Effector CD4-positive, alpha-beta T cell (primary cell): ENCODE data around the gene UBE2E1.

Source experiments
- DNase-seq: peaks from one replicate; pipeline ENCODE4 v3.0.0-alpha.2; 2020
- total RNA-seq: gene quantifications from one replicate; lab custom pipeline; 2026; lab: John Stamatoyannopoulos, UW

Gene UBE2E1
- 18.6 reads per million, percentile 45 among the genes with 10 or more reads in this experiment for total RNA-seq

GRCh38 chr3:23805633-23806533, at the start of gene UBE2E1:
Gene UBE2E1 (plus strand): TSS chr3:23805955. CDS start chr3:23807270, 1,315 bp downstream.
- peak; percentile 63 for DNase-seq

DNA sequence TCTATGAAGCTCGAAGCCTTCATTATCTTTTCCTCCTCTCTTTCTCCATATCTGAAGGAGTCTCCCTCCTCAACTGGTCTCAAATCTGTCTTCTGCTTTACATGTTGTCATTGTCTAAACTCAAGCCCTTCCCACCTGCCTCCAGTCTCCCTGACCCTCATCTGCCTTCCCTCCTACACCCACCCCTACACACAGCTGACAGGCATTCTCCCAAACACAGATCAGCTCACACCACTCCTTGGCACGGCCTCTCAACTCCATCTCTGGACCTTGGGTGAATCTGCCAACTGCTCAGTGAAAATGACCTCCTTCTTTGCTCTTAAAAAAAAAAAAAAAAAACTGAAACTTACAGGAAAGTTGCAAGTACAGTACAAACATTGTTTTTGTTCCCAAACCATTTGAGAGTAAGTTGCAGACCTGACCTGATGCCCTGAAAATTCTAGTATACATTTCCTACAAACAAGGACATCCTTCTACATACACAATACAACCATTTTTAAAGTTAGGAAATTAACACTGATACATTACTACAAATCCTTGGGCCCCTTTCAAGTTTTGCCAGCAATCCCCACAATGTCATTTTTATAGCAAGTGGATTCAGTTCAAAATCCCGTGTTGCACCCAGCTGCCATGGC, 49.4 kb upstream of the UBE2E1 start:
- no peak for DNase-seq

GRCh38 chr3:23758253-23758838, 47.4 kb upstream of the UBE2E1 start:
- DNase-seq: no peak

- no peak for DNase-seq
Measured at GRCh38 chr3:23760325-23760724, 45.4 kb upstream of the UBE2E1 start.

GRCh38 chr3:23760871-23761373, 44.8 kb upstream of the UBE2E1 start:
- DNase-seq: no peak

DNA sequence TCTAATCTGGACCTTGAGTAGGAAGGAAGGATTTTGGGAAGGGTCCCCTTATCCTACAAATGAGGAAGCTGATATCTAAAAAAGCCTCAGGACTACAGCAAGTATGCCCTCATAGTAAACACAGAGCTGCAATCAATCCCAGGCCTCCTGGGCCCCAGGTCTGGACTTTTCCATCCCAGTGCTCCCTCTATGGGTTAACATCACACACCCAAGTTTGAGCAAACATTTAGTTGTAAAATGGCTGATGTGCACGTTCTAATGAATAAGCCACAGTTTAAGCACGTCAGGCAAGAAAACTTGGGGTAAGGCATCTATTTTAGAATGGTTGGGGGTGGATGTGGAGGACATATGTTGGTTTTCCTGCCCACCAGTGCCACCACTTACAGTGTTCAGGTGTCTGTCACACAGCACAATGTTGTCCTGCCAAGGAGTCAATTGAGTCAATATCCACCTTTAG, 44.3 kb upstream of the UBE2E1 start:
- no peak for DNase-seq

GRCh38 chr3:23762214-23762613, 43.5 kb upstream of the UBE2E1 start:
- DNase-seq: no peak

DNA sequence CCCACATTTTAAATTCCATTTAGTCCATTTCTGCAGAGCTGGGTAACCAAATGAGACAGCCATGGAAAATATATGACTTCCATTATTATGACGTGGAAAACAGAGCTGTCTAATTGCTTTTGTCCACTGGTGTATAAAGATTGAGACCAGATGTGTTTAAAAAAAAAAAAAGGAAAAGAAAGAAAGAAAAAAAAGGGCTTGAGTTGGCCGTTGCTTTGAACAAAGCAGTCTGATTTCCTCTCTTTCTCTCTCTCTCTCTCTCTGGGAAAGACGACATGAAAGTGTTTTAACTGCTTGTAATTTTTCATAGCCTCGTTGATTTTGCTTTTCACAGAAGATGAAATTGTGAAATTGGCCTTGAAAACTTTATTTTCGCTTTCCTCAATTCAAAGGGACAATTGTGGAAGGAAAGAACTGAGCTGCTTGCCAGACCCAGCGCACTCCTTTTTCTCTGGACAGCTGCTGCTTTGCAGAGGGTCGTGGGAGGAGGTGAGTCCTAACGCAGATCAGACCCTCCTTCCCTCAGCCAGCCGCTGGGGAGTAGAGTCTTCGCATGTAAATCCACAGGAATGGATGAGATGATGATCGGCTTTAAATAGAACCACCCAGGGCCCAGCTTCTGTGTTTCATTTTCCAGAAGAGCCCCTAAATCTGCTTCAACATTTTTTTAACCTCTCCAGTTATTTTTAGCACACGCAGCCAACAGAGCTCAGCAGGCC, 42.8 kb upstream of the UBE2E1 start:
- DNase-seq: no peak

- no peak for DNase-seq
Measured at GRCh38 chr3:23764407-23764806, 41.3 kb upstream of the UBE2E1 start.

- no peak for DNase-seq
Measured at GRCh38 chr3:23767546-23767945, 38.2 kb upstream of the UBE2E1 start.

DNA sequence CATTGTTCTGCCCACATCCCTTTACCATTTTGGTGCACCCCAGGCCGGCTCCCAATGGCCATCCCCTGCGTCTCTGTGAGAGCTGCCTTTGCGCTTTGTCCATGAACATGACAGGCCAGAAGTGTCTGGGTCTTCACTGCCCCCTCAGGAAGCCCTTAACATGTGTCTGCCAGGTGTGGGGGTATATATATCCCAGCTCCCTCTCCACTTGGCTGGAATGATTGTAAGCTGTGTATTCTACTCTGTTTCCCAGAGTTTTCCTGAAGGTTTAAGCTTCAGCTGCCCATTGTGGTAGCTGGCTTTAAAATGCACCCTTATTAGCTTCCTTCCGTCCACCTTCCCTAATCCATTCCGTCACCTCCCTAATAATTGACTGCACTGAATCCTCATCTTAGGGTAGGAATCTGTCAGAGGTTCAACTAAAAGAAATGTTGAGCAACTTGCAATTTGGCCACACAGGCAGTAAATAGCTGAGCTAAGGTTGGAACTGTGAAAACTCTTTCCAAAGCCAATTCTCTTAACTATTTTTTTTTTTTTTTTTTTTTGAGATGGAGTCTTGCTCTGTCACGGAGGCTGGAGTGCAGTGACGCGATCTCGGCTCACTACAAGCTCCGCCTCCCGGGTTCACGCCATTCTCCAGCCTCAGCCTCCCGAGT, 30.4 kb upstream of the UBE2E1 start:
- DNase-seq: no peak

GRCh38 chr3:23776352-23776891, 29.3 kb upstream of the UBE2E1 start:
- no peak for DNase-seq

- no peak for DNase-seq
Measured at GRCh38 chr3:23778446-23778845, 27.3 kb upstream of the UBE2E1 start.

DNA sequence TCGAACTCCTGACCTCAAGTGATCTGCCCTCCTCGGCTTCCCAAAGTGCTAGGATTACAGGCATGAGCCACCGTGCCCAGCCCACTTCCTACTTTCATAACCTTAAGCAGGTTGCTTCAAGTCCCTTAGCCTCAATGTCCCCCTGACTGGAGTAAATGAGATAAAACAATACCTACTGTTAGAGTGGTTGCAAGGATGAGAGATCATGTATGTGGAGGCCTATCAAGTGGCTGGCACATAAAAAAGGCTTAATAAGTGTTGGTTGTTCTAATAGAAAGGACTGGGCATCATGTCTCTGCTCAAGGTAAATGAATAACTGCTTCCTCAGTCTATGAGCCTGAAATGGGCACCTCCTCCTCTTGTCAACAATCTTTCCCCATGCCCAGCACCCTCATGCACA, 25.9 kb upstream of the UBE2E1 start:
- DNase-seq: no peak

GRCh38 chr3:23781051-23781450, 24.7 kb upstream of the UBE2E1 start:
- DNase-seq: no peak

DNA sequence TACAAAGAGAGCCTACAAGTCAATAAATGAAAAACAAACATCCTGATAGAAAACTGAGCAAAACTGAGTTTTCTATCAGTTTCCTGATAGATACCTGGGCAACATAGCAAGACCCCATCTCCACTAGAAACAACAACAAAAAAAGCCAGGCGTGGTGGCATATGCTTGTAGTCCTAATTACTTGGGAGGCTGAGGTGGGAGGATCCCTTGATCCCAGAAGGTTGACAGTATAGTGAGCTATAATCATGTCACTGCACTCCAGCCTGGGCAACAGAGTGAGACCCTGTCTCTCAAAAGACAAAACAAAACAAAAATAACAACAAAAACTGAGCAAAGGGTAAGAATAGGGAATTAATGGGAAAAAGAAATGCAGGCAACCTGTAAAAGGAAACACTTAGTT, 23.9 kb upstream of the UBE2E1 start:
- no peak for DNase-seq

DNA sequence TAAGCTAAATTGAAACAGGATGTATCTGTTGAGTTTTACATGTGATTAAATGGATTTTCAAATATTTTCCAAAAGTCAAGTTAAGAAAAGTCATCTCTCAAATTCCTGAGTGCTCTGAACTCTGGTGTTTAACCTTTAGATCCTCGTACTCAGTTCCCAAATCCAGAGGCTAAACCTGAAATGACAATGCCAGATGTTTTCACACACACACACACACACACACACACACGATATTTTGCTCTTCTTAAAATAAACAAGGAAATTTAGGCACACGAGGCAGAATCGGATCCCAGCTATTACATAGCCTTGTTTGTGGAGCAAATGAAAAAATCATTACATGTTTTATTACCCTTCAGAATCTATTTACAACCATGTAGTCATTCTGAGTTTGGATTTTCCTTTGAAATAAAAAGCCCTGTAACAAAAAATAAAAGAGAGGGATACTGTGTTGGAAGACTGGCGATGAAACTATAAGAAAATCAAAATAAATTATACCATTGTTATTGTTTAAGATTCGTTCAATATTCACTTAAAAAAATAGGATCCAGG, 20.6 kb upstream of the UBE2E1 start:
- DNase-seq: no peak

DNA sequence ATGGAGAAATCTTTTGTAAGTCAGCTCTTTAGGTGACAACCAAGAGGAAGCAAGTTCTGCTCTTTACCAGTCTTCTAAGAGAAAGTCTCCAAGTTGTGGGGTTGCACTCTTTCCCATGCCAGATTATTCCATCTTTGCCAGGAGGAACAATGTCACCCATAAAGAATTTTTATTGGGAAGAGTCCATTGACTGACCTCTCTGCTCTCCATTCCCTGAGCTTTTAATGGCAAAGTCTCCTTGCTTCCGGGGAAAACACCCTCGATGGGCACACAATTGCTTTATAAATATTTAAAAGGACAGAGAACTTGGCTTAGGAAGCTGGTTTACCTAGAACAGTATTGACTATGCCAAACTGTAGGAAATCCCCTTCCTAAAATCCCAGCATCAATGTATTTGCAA, 19.9 kb upstream of the UBE2E1 start:
- DNase-seq: no peak

DNA sequence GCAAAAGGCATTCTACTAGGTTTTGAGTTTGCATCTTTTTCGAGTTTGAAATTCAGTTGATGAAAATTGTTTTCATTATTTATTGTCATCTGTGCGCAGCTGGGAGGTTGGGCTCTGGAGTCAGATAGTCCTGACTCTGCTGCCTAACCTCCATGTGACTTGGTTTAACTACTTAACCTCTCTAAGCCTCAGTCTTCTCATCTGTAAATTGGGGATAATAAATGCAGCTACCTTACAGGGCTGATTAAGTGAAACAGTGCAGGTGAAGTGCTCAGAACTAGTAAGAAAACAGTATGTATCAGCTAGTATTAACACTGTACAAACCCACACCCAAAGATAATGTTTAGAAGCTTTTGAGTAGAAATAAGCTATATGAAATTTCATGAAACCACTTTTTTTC, 14.1 kb upstream of the UBE2E1 start:
- DNase-seq: no peak

DNA sequence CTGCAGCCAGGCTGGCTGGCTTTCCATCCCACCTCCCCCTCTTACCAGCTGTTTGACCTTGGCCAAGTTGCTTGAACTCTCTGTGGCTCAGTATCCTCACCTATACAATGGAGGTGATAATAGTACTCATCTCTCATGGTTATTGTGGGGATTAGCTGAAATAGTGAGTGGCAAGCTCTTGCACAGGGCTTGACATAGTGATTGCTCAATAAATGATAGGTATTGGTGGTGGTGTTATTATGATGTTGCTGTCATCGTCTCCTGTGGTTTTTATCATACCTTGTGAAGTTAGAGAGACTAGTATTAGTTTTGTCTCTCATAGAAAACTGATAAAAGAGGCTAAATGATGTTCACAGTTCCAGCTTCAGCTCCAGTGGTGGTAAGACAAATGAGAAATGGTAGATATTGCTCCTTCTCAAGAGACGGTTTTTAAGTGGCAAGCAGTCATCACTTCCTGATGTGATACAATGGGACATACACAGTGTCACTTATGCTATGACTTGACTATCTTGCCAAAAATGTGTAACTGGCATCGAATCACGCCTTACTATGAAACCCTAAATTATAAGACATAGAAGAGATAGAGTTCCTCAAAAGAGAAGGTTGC, 12.1 kb upstream of the UBE2E1 start:
- DNase-seq: no peak

DNA sequence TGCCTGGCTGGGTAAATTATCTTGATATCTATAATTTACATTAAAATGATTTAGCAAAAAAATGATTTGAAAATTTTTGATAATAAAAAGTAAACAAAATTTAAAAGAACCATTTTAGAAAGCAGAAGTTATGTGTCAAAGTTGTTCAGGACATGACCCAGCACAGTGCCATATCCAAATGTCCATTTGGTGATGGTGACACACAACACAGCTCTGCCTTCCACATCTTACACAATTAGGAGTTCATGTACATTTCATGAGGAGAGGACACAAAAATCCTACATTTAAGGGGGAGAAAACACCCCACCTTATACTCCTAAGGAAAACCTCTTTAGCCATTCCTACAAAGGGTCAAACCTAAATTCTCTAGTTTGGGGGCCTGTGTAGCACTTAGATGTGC, 10.7 kb upstream of the UBE2E1 start:
- no peak for DNase-seq
